Measurements from ENCODE around the gene DEFB132.

DEFB132 gene

GRCh38 chr20:277496-277781 lies 19.9 kb downstream of the DEFB132 start:
- Histone ChIP-seq H3K36me3 (ENCODE audit: insufficient read depth) (no peaks in the 10 kb centered on the region), H2AFZ (ENCODE audit: low read depth) (no peak overlapping the region), H3K4me3 (IDR thresholded peaks at IDR 0.05; ENCODE audit: insufficient read depth, low read depth, low read length) (no peak overlapping the region), H4K20me1 (ENCODE audit: insufficient read depth) (no peaks in the 10 kb centered on the region), H3K4me1 (ENCODE audit: low read depth, poor library complexity, severe bottlenecking) (no peaks in the 10 kb centered on the region), H3K9ac (no peak overlapping the region), H3K27ac (no peak overlapping the region), H3K4me2 (no peak overlapping the region), H3K27me3 (ENCODE audit: insufficient read depth, low read depth) (no peaks in the 10 kb centered on the region), H3K79me2 (ENCODE audit: insufficient read depth, low read depth) (no peaks in the 10 kb centered on the region)
- TF ChIP-seq, protein P1, sequence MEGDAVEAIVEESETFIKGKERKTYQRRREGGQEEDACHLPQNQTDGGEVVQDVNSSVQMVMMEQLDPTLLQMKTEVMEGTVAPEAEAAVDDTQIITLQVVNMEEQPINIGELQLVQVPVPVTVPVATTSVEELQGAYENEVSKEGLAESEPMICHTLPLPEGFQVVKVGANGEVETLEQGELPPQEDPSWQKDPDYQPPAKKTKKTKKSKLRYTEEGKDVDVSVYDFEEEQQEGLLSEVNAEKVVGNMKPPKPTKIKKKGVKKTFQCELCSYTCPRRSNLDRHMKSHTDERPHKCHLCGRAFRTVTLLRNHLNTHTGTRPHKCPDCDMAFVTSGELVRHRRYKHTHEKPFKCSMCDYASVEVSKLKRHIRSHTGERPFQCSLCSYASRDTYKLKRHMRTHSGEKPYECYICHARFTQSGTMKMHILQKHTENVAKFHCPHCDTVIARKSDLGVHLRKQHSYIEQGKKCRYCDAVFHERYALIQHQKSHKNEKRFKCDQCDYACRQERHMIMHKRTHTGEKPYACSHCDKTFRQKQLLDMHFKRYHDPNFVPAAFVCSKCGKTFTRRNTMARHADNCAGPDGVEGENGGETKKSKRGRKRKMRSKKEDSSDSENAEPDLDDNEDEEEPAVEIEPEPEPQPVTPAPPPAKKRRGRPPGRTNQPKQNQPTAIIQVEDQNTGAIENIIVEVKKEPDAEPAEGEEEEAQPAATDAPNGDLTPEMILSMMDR (conservative IDR thresholded peaks at IDR 0.05; ENCODE audit: low read depth, low read length): no peak

GRCh38 chr20:278181-278580 lies 20.7 kb downstream of the DEFB132 start:
- Histone ChIP-seq H3K9ac (no peak overlapping the region), H3K4me1 (ENCODE audit: low read depth, poor library complexity, severe bottlenecking) (no peaks in the 10 kb centered on the region), H3K36me3 (ENCODE audit: insufficient read depth) (no peaks in the 10 kb centered on the region), H3K79me2 (ENCODE audit: insufficient read depth, low read depth) (no peaks in the 10 kb centered on the region), H4K20me1 (ENCODE audit: insufficient read depth) (no peaks in the 10 kb centered on the region), H2AFZ (ENCODE audit: low read depth) (no peak overlapping the region), H3K27me3 (ENCODE audit: insufficient read depth, low read depth) (no peaks in the 10 kb centered on the region), H3K4me3 (IDR thresholded peaks at IDR 0.05; ENCODE audit: insufficient read depth, low read depth, low read length) (no peak overlapping the region), H3K4me2 (no peak overlapping the region), H3K27ac (no peak overlapping the region)
- TF ChIP-seq, protein P1 (conservative IDR thresholded peaks at IDR 0.05; ENCODE audit: low read depth, low read length): no peak

GRCh38 chr20:278607-279571 lies 21.4 kb downstream of the DEFB132 start:
- no peaks in the 10 kb centered on the region for H3K27me3 ChIP-seq (ENCODE audit: insufficient read depth, low read depth)
- no peak overlapping the region for H3K9ac ChIP-seq
- H3K27ac ChIP-seq: no peak overlapping the region
- no peak overlapping the region for H3K4me2 ChIP-seq
- no peaks in the 10 kb centered on the region for H3K36me3 ChIP-seq (ENCODE audit: insufficient read depth)
- H3K4me3 ChIP-seq (IDR thresholded peaks at IDR 0.05; ENCODE audit: insufficient read depth, low read depth, low read length): no peak overlapping the region
- H3K4me1 ChIP-seq (ENCODE audit: low read depth, poor library complexity, severe bottlenecking): no peaks in the 10 kb centered on the region
- TF ChIP-seq, protein P1 (conservative IDR thresholded peaks at IDR 0.05; ENCODE audit: low read depth, low read length): no peak
- no peaks in the 10 kb centered on the region for H4K20me1 ChIP-seq (ENCODE audit: insufficient read depth)
- no peak overlapping the region for H2AFZ ChIP-seq (ENCODE audit: low read depth)
- H3K79me2 ChIP-seq (ENCODE audit: insufficient read depth, low read depth): no peaks in the 10 kb centered on the region

DNA sequence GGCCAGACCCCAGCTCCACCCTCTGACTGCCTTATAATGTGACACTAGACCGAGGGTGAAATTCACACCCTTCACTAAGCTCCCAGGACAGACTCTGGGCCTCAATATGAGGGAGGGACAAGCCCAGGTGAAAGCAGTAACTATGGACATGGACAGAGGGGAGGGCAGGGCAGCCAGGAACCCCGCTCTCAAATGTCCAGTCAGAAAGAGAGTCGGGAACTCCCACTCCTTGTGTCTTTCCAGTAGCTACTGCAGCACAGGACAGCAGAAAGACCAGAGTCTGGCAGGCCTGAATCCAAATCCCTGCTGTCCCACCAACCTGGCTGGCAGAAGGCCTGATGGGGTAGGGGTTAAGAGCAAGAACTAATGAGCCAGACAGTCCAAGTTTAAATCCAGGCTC lies 26.6 kb downstream of the DEFB132 start:
- no peaks in the 10 kb centered on the region for H3K79me2 ChIP-seq (ENCODE audit: insufficient read depth, low read depth)
- H3K4me3 ChIP-seq (IDR thresholded peaks at IDR 0.05; ENCODE audit: insufficient read depth, low read depth, low read length): no peak overlapping the region
- H3K4me2 ChIP-seq: no peak overlapping the region
- H3K36me3 ChIP-seq (ENCODE audit: insufficient read depth): no peaks in the 10 kb centered on the region
- no peak overlapping the region for H3K9ac ChIP-seq
- H4K20me1 ChIP-seq (ENCODE audit: insufficient read depth): no peaks in the 10 kb centered on the region
- peaks cover 1% of the 10 kb centered on the region for H3K4me1 ChIP-seq (ENCODE audit: low read depth, poor library complexity, severe bottlenecking)
- TF ChIP-seq, protein P1 (conservative IDR thresholded peaks at IDR 0.05; ENCODE audit: low read depth, low read length): no peak
- no peaks in the 10 kb centered on the region for H3K27me3 ChIP-seq (ENCODE audit: insufficient read depth, low read depth)
- H2AFZ ChIP-seq (ENCODE audit: low read depth): no peak overlapping the region
- no peak overlapping the region for H3K27ac ChIP-seq

Measured in KMS-11 (cell line).